Brain microvascular endothelial cell (primary cell): ENCODE results near the gene TMEM178A.
A peak's percentile ranks its signal among the peaks of the same experiment; 100 is the strongest.

ENCODE experiments used
- DNase-seq: peaks from one replicate; pipeline ENCODE4 v3.0.0-alpha.2; 2020
- H3K27ac ChIP-seq: fragments of 250-450 bp; sonication (Bioruptor Pico); 2 replicates; pipeline ENCODE4 v1.5.1; 2020; ENCODE audit warnings: mild to moderate bottlenecking, moderate library complexity
- H3K27me3 ChIP-seq: fragments of 250-450 bp; sonication (Bioruptor Pico); replicated peaks from 2 replicates; pipeline ENCODE4 v1.5.1; 2020; ENCODE audit warnings: mild to moderate bottlenecking
- H3K36me3 ChIP-seq: fragments of 250-450 bp; sonication (Bioruptor Pico); replicated peaks from 2 replicates; pipeline ENCODE4 v1.5.1; 2020; ENCODE audit warnings: mild to moderate bottlenecking
- H3K4me3 ChIP-seq: 2 replicates; pipeline ENCODE4 v1.5.1; 2011; ENCODE audit warnings: low read depth, mild to moderate bottlenecking, control low read depth, low read length, moderate library complexity
- in situ Hi-C: cut with HindIII; loops from 2 replicates; pipeline ENCODE4 v1.10.0; 2017; ENCODE audit warnings: low sequenced_read_pairs, low pct_ligation_motif_present
- TF ChIP-seq, protein P1 (sequence below): IDR thresholded peaks from 2 replicates; pipeline ENCODE4 v1.5.1; 2011; ENCODE audit warnings: low read depth, mild to moderate bottlenecking, moderate library complexity, low read length, control low read depth, inconsistent platforms; ENCODE audit errors: missing control alignments

Gene TMEM178A

DNA sequence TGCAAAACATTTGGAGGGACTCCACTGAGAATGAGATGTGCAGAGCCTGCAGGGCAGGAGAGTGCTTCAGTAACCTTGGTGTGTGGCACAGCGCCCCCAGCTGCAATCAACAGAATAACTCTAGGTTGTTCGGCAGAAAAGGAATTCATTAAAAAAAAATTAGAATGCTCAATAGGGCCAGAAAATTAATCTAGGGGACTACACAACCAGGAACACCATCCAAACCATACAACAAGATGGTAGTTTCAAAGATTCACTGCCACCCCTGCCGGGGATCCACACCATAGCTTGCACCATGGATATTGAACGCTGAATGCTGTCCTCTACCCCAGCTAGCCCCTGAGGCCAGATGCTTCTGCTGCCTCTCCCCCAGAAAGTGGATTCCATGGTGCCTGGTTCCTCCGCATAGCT, 63.2 kb downstream of the TMEM178A start:
- TF ChIP-seq, protein P1, sequence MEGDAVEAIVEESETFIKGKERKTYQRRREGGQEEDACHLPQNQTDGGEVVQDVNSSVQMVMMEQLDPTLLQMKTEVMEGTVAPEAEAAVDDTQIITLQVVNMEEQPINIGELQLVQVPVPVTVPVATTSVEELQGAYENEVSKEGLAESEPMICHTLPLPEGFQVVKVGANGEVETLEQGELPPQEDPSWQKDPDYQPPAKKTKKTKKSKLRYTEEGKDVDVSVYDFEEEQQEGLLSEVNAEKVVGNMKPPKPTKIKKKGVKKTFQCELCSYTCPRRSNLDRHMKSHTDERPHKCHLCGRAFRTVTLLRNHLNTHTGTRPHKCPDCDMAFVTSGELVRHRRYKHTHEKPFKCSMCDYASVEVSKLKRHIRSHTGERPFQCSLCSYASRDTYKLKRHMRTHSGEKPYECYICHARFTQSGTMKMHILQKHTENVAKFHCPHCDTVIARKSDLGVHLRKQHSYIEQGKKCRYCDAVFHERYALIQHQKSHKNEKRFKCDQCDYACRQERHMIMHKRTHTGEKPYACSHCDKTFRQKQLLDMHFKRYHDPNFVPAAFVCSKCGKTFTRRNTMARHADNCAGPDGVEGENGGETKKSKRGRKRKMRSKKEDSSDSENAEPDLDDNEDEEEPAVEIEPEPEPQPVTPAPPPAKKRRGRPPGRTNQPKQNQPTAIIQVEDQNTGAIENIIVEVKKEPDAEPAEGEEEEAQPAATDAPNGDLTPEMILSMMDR: peak; percentile 90
- no peaks in the 10 kb centered on the region for H3K27me3 ChIP-seq
- in situ Hi-C loops: no loop called here
- DNase-seq: peak; percentile 51
- no peak overlapping the region for H3K4me3 ChIP-seq
- no peak overlapping the region for H3K27ac ChIP-seq
- H3K36me3 ChIP-seq: peaks cover 4% of the 10 kb centered on the region

DNA sequence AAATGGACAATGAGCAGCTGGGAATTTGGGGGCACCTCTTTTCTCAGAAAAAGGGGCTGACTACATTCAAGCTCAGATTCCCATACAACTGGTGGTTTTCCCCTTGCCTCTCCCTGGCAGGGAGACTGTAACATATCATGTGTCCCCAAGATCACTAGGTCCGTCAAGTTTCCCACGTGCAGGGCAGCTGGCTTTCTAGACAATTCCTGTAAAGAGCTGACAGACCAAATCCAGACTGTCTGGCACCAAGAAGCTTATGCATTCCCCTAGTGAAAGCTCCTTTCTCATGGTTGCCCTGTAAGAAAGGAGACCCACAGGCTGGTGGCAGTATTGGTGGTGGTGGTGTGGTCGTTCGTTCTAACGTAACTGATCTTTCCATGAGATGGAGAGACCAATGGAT, 64.6 kb downstream of the TMEM178A start:
- Histone ChIP-seq H3K27me3 (no peaks in the 10 kb centered on the region), H3K27ac (no peak overlapping the region), H3K4me3 (no peak overlapping the region), H3K36me3 (peaks cover 4% of the 10 kb centered on the region)
- DNase-seq: no peak
- in situ Hi-C loops: no loop called here
- TF ChIP-seq, protein P1: no peak

DNA sequence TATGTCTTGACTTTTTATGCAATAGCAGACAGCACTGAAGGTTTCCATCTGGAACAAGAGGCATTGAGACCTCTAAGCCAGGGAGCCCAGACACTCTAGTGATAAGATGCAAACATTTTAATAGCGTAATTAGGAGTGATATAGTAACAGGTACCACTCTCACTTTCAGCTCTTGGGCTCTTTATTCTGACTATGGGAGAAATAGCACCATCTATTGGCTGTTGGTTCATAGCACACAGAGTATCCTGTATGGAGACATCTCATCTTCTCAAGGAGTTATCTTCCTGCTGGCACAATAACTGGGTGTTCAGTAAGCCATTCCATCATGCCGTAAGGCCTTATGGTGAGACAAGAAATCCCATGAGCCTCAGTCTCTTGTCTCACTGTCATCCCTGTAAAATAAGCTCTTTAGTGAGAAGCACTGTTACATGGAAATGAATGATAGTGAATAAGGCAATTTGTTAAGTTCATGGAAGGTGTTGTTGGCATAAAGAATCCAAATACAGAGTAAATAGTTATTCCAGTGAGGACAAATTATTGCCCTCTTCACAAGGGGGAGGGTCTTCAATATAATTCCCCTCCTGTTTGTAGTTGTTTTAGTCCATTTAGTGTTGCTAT, 65.1 kb downstream of the TMEM178A start:
- Histone ChIP-seq H3K27ac (no peak overlapping the region), H3K4me3 (no peak overlapping the region), H3K27me3 (no peaks in the 10 kb centered on the region), H3K36me3 (peaks cover 4% of the 10 kb centered on the region)
- TF ChIP-seq, protein P1: peak; percentile 61
- in situ Hi-C loops: no loop called here
- DNase-seq: peak; percentile 29

DNA sequence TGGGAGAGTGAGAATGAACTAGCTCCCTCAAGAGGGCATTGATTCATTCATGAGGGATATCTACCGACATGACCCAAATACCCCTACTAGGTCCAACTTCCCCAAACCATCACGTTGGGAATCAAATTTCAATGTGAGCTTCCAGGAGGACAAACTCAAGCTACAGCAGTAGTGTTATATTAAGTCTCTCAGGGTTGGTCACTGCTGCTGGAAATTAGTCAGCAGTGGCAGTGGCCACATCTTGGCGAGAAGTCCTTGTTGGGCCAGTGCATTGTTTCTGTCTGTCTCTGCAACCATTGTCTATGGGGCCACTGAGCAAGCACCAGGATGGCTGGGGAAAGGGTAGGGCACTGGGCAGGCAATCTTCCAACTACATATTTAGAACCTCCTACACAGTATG, 65.8 kb downstream of the TMEM178A start:
- Histone ChIP-seq H3K36me3 (peaks cover 4% of the 10 kb centered on the region), H3K27me3 (no peaks in the 10 kb centered on the region), H3K27ac (no peak overlapping the region), H3K4me3 (no peak overlapping the region)
- in situ Hi-C loops: no loop called here
- DNase-seq: no peak
- TF ChIP-seq, protein P1: no peak

DNA sequence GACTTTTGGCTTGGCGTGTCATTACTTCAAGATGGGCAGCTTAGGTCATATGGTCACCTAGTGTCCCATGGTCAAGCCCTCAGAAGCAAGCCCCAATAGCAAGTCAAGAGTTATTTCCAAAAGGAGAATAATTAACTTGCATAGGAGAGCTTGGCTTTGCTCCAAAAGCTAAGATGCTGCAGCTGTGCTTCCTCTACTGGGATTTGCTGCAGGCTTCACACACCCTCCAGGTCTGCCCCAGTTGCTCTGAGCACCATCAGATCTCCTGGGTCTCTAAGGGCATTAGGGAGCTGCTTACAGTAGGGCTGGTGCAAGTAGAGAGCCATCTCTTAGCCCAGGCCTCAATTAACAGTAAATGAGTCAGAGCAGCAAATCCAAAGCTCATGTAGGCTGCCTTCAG, 66.8 kb downstream of the TMEM178A start:
- in situ Hi-C loops: no loop called here
- no peak for DNase-seq
- Histone ChIP-seq H3K36me3 (peaks cover 4% of the 10 kb centered on the region), H3K4me3 (no peak overlapping the region), H3K27ac (no peak overlapping the region), H3K27me3 (no peaks in the 10 kb centered on the region)
- TF ChIP-seq, protein P1: no peak
